ENCODE data around the gene CLCN1. TPM values are rescaled to one million over a fixed set of nuclear protein-coding genes. Genes with fewer than 3 reads are reported as not detected.

The CLCN1 gene
- total RNA-seq, 1 donor from 2014 or later: not detected

- Histone ChIP-seq H3K4me1 (no peaks in the 10 kb centered on the region), H3K9me3 (no peaks in the 10 kb centered on the region), H3K4me3 (no peak overlapping the region), H3K27ac (no peak overlapping the region), H3K27me3 (no peaks in the 10 kb centered on the region), H3K36me3 (no peaks in the 10 kb centered on the region)
- DNase-seq (ENCODE audit: extremely low spot score in 2 of 2): no peak
- intact Hi-C loops (cut with DNase I): no loop called here
- no peak for TF ChIP-seq CTCF (IDR thresholded peaks at IDR 0.05)
- TF ChIP-seq POLR2A (IDR thresholded peaks at IDR 0.05): no peak
- TF ChIP-seq POLR2AphosphoS5 (IDR thresholded peaks at IDR 0.05; ENCODE audit: insufficient read depth in 1 of 2, low read depth in 1 of 2): no peak
Measured at GRCh38 chr7:143355450-143356385, 39.8 kb downstream of the CLCN1 start.

DNA sequence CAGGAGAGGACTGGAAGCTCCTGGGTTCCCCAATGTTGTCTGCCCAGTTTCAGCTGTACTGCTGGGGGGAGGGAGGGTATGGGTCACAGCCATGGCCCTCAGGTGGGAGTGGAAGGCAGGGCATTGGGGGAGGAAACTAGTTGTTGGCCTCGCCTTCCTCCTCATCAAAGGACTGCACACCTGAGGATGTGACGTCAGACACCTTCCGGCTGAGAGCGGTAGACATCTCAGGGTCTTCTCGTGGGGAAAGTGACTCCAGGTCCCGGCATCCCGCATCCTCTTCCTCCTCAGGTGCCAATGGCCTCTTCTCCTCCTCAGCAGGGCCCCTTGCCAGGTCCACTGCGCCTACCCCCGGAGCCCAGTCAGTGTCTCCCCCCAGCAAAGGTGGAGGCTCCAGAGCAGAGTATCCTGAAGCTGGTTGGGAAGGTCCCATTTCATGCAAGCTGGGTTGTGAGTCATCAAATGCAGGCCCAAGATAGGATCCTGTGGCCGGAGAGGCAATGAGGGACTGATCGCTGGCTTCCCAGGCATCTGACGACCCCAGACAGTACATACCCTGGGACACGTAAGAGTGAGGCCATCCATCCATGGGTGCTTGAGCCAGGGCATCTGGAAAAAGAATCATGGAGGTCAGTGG is 40.6 kb downstream of the CLCN1 start:
- intact Hi-C loops (cut with DNase I): no loop called here
- Histone ChIP-seq H3K9me3 (no peaks in the 10 kb centered on the region), H3K27me3 (no peaks in the 10 kb centered on the region), H3K4me3 (no peak overlapping the region), H3K36me3 (no peaks in the 10 kb centered on the region), H3K4me1 (peaks cover 4% of the 10 kb centered on the region), H3K27ac (no peak overlapping the region)
- TF ChIP-seq CTCF (IDR thresholded peaks at IDR 0.05): no peak
- TF ChIP-seq POLR2A (IDR thresholded peaks at IDR 0.05): no peak
- TF ChIP-seq POLR2AphosphoS5 (IDR thresholded peaks at IDR 0.05; ENCODE audit: insufficient read depth in 1 of 2, low read depth in 1 of 2): no peak
- no peak for DNase-seq (ENCODE audit: extremely low spot score in 2 of 2)

- intact Hi-C loops (cut with DNase I): no loop called here
- no peaks in the 10 kb centered on the region for H3K27me3 ChIP-seq
- no peak for DNase-seq (ENCODE audit: extremely low spot score in 2 of 2)
- H3K4me1 ChIP-seq: peaks cover 11% of the 10 kb centered on the region
- no peaks in the 10 kb centered on the region for H3K9me3 ChIP-seq
- H3K27ac ChIP-seq: no peak overlapping the region
- no peak for TF ChIP-seq CTCF (IDR thresholded peaks at IDR 0.05)
- no peak for TF ChIP-seq POLR2AphosphoS5 (IDR thresholded peaks at IDR 0.05; ENCODE audit: insufficient read depth in 1 of 2, low read depth in 1 of 2)
- no peak for TF ChIP-seq POLR2A (IDR thresholded peaks at IDR 0.05)
- H3K4me3 ChIP-seq: no peak overlapping the region
- no peaks in the 10 kb centered on the region for H3K36me3 ChIP-seq
Measured at GRCh38 chr7:143358626-143359025, 42.7 kb downstream of the CLCN1 start.

GRCh38 chr7:143359771-143360353 is 44.0 kb downstream of the CLCN1 start:
- no peak for DNase-seq (ENCODE audit: extremely low spot score in 2 of 2)
- no peak overlapping the region for H3K4me3 ChIP-seq
- no peaks in the 10 kb centered on the region for H3K9me3 ChIP-seq
- H3K4me1 ChIP-seq: peaks cover 11% of the 10 kb centered on the region
- intact Hi-C loops (cut with DNase I): loop anchor here (10.0 kb wide), 1 partner anchor 55 kb away; no protein-coding TSS in a partner anchor
- TF ChIP-seq POLR2AphosphoS5 (IDR thresholded peaks at IDR 0.05; ENCODE audit: insufficient read depth in 1 of 2, low read depth in 1 of 2) (no peak), POLR2A (IDR thresholded peaks at IDR 0.05) (no peak), CTCF (IDR thresholded peaks at IDR 0.05) (no peak)
- H3K27me3 ChIP-seq: no peaks in the 10 kb centered on the region
- H3K36me3 ChIP-seq: no peaks in the 10 kb centered on the region
- no peak overlapping the region for H3K27ac ChIP-seq

All from vagina (tissue), 2 donors.